GM12875 (cell line): ENCODE data around the gene FKTN.
A peak's percentile ranks its signal among the peaks of the same experiment; 100 is the strongest.
"Not testable (repeated sequence)": the region's sequence is repeated elsewhere in the genome, so short reads cannot be mapped to it uniquely, and the experiment has no call there.

Source experiments
- H3K4me3 ChIP-seq: one replicate; pipeline ENCODE4 v1.5.1; 2011; ENCODE audit warnings: low read depth, low read length, control low read depth
- TF ChIP-seq, protein P1 (sequence below): IDR thresholded peaks from 2 replicates; pipeline ENCODE4 v1.5.1; 2011; ENCODE audit warnings: low read depth, mild to moderate bottlenecking, control low read depth, inconsistent platforms, low read length, moderate library complexity, borderline replicate concordance; ENCODE audit not compliant: insufficient read depth

Gene FKTN

DNA sequence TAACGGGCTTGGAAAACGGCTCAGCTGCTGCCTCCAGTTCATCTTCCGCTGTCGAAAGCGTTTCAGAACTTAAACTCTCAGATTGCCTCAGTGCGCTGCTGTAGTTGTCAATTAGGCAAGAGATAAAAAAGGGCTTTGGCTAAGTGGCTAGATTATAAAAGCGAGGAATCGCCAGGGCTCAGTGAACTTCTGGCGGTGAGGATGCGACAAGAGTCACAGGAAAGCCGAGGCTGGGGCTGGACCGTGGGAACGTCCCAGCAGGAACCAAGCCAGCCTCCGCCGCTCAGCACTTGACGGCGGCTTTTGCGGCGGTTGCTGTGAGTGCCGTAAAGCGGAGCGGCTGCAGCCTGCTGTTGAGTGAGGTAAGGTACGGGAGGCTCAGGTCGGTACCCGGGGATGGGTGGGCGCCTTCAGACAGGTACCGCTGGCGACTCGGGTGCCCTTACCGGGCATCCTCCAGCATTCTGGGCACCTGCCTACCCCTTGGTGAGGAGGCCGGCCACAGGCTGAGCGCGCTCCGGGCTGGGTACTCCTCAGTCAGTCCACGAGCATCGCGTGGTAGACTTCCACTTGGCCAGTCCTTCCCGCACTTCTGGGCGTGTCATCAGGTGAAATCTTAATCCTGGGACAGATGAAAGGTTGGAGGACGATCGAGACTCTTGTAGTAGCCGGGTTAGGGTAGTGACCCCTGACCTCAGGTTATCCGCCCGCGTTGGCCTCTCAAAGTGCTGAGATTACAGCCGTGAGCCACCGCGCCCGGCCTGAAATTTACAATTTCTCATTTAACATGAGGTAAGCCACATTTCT is at the start of gene FKTN:
Gene FKTN, plus strand, starts transcription at position 328 of the 807 bp plus-strand sequence. CDS start 16,902 bp downstream, outside the sequence.
- H3K4me3 ChIP-seq = peak within 1 kb of the TSS; percentile 98
- TF ChIP-seq, protein P1, sequence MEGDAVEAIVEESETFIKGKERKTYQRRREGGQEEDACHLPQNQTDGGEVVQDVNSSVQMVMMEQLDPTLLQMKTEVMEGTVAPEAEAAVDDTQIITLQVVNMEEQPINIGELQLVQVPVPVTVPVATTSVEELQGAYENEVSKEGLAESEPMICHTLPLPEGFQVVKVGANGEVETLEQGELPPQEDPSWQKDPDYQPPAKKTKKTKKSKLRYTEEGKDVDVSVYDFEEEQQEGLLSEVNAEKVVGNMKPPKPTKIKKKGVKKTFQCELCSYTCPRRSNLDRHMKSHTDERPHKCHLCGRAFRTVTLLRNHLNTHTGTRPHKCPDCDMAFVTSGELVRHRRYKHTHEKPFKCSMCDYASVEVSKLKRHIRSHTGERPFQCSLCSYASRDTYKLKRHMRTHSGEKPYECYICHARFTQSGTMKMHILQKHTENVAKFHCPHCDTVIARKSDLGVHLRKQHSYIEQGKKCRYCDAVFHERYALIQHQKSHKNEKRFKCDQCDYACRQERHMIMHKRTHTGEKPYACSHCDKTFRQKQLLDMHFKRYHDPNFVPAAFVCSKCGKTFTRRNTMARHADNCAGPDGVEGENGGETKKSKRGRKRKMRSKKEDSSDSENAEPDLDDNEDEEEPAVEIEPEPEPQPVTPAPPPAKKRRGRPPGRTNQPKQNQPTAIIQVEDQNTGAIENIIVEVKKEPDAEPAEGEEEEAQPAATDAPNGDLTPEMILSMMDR = no peak

DNA sequence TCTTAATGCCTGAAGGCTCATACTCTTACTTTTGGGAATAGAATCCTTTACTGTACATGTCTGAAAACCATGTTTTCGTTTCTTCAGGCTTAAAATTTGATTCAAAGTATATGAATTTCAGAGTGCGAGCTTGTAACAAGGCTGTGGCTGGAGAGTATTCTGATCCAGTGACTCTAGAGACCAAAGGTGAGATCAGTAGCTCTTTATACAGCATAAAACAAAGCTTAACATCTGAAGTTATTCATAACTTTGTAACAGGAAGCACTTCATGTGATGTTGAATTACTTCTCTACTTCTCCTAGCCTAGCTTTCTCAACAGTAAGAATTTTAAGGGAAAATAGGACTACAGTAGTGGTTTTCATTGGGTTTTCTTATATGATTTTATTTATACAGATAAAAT is 49.4 kb upstream of the FKTN start:
- no peak overlapping the region for H3K4me3 ChIP-seq
- TF ChIP-seq, protein P1 = no peak

DNA sequence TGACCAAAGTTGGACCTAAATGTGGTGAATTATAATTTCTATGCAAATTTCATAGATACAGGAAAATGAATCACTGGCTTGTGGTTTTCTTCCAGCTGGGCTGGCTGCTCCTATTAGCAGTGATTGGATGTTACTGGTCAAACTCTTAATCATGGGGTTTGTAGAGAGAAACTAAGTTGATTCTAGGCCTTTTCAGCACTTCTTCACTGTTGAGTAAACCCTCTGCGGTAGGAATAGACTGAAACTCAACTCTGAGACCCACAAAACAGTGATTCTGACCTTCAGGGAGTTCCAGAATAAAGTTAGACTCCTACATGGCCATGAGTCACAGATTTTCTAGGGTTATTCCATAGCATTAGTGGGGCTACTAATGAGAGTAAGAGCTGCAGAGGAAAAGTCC is 47.9 kb upstream of the FKTN start:
- H3K4me3 ChIP-seq = no peak overlapping the region
- TF ChIP-seq, protein P1 = no peak

DNA sequence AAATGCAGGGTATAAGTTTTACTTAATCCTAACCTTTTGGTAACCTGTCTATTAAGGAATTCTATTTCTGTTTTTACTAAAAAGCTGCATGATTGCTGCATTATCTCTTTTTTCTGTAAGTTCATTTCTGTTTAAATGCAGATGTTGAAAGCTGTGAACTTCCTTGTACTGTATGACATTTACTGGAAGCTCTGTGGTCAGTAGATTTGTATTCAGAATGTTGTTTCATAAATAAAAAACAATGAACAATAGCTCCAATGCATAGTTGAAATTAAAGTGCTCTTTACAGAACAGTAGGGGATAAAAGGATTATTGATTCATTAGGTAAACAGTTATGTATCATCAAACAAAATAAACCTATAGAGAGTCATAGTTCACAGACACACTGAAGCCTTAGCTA is 46.5 kb upstream of the FKTN start:
- H3K4me3 ChIP-seq = no peak overlapping the region
- TF ChIP-seq, protein P1 = no peak

DNA sequence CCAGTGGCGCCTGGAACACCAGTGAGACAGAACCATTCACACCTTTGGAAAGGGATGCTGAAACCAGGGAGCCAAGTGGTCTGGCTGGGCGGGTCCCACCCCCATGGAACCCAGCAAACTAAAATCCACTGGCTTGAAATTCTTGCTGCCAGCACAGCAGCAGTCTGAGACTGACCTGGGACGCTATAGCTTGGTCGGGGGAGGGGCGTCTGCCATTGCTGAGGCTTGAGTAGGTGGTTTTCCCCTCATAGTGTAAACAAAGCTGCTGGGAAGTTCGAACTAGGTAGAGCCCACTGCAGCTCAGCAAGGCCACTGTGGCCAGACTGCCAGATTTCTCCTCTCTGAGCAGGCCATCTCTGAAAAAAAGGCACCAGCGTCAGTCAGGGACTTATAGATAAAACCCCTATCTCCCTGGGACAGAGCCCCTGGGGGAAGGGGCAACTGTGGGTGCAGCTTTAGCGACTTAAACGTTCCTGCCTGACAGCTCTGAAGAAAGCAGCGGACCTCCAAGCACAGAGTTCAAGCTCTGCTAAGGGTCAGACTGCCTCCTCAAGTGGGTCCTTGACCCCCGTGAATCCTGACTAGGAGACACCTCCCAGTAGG is 42.0 kb upstream of the FKTN start:
- no peak overlapping the region for H3K4me3 ChIP-seq
- TF ChIP-seq, protein P1 = no peak

DNA sequence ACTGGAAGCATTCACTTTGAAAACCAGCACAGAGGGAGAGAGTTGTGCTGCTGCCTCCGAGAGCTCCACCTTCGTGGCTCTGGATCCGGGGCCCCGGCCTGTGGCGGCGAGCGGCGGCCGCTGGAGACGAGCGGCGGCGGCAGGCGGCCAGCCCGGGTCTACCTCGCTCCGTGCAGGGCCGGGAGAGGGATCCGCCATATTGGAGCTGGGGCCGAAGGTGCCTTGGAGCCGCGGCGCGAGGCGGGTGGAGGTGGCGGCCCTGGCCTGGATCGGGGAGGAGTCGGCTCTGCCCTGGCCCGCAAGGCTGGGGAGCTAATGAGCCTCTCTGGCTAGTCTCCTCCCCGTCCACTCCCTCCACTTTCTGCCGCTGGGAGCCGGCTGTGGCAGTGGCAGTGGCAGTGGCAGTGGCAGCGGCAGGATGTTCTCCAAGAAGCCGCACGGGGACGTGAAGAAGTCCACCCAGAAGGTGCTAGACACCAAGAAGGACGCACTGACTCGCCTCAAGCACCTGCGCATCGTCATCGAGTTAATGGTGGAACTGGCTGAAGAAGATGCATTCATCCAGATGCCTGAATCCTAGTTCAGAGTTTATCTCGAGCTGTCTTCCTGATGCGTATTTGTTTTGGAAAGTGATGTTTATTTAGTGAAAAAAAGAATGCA is 38.1 kb upstream of the FKTN start:
- peak overlapping the region; percentile 37 for H3K4me3 ChIP-seq

DNA sequence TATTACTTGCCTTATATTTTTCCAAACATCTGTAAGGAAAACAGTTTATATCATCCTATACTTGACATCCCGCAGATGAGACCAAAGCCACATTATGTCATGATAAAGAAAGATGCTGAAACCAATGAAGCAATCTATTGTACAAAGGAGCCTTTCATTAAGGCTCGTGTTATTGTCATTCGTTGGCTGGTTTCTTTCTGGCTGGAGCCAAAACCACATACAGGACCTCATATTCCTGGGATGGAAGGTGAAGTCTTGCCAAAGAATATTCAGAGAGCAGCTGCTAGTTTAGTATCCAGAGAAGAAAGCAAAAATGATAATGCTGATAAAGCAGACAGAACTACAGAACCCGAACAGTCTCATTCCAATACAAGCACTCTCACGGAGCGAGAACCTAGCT is 36.9 kb upstream of the FKTN start:
- not testable (repeated sequence) for H3K4me3 ChIP-seq

DNA sequence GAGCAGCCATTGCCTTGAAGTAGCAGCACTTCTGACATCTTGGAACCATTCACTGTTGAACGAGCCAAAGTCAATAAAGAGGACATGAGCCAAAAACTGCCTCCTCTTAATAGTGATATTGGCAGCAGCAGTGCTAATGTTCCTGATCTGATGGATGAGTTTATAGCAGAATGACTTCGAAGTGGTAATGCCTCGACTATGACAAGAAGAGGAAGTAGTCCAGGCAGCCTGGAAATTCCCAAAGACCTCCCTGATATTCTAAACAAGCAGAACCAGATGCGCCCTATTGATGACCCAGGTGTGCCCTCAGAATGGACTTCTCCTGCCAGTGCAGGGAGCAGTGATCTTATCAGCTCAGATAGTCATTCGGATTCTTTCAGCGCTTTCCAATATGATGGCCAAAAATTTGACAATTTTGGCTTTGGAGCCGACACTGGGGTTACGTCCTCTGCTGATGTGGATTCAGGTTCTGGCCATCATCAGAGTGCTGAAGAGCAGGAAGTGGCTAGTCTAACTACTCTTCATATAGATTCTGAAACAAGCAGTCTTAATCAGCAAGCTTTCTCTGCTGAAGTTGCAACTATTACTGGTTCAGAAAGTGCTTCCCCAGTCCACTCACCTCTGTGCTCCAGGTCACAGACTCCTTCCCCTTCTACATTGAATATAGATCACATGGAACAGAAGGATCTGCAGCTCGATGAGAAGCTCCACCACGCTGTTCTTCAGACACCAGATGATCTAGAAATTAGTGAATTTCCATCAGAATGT is 35.1 kb upstream of the FKTN start:
- not testable (repeated sequence) for H3K4me3 ChIP-seq
